ENCODE measurements around the gene AVL9. TPM values are rescaled to one million over a fixed set of nuclear protein-coding genes. Genes with fewer than 3 reads are reported as not detected.
A peak's percentile ranks its signal among the peaks of the same experiment; 100 is the strongest.

The AVL9 gene
- total RNA-seq, 2 experiments from 2014 or later, result 38.7 to 40.8 TPM

- POLR2A ChIA-PET, result interaction anchor here (0.9 to 1.0 kb wide), 3 partner anchors 60 to 72 kb away, joined by 3 to 4 read pairs (median 3); partner anchors contain the start of genes AVL9 and LSM5
- Mint-ChIP-seq H3K4me3 (no peak overlapping the region), H3K27ac (peak overlapping the region; percentile 49), H3K9me3 (no peaks in the 10 kb centered on the region), H3K27me3 (no peaks in the 10 kb centered on the region), H3K4me1 (peaks cover 16% of the 10 kb centered on the region), H3K36me3 (ENCODE audit: low read depth) (peaks cover 47% of the 10 kb centered on the region)
- DNase-seq, result no peak
- CTCF ChIA-PET, result interaction anchor here (0.7 to 1.6 kb wide), 3 partner anchors 13 to 70 kb away, joined by 4 to 7 read pairs (median 5); no protein-coding TSS in a partner anchor
Observed at GRCh38 chr7:32561613-32562012, 66.3 kb downstream of the AVL9 start.

DNA sequence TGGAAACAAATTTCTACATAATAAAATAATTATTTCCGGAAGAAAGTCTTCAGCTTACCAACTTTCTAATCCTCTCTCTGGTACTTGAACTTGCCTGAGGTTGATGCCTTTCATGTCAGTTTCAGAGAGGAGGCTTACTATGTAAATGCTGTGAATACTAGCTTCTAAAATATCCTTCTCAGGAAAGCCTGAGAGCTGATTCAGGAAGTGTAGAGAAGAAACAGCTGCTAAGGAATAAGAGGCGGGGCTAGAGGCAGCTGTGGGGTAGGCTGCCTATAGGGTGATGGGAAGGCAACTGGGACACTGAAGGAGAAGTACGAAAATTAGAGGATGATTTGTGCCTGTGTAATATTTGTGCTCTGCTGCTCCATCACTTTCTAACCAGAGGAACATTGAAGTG is 69.3 kb downstream of the AVL9 start:
- no peak for DNase-seq
- Mint-ChIP-seq H3K9me3 (no peaks in the 10 kb centered on the region), H3K36me3 (ENCODE audit: low read depth) (peaks cover 34% of the 10 kb centered on the region), H3K4me1 (peaks cover 16% of the 10 kb centered on the region), H3K27ac (no peak overlapping the region), H3K27me3 (no peaks in the 10 kb centered on the region), H3K4me3 (no peak overlapping the region)
- ChIA-PET CTCF (no interaction called here), POLR2A (no interaction called here)

GRCh38 chr7:32569388-32570289 is 74.3 kb downstream of the AVL9 start:
- POLR2A ChIA-PET, result no interaction called here
- DNase-seq, result no peak
- H3K9me3 Mint-ChIP-seq, result no peaks in the 10 kb centered on the region
- no peaks in the 10 kb centered on the region for H3K4me1 Mint-ChIP-seq
- no peaks in the 10 kb centered on the region for H3K27me3 Mint-ChIP-seq
- H3K4me3 Mint-ChIP-seq, result no peak overlapping the region
- no peak overlapping the region for H3K27ac Mint-ChIP-seq
- CTCF ChIA-PET, result no interaction called here
- peaks cover 30% of the 10 kb centered on the region for H3K36me3 Mint-ChIP-seq (ENCODE audit: low read depth)

- Mint-ChIP-seq H3K36me3 (ENCODE audit: low read depth) (peaks cover 52% of the 10 kb centered on the region), H3K4me1 (no peaks in the 10 kb centered on the region), H3K27ac (no peak overlapping the region), H3K9me3 (no peaks in the 10 kb centered on the region), H3K4me3 (no peak overlapping the region), H3K27me3 (no peaks in the 10 kb centered on the region)
- CTCF ChIA-PET, result no interaction called here
- POLR2A ChIA-PET, result no interaction called here
- no peak for DNase-seq
Observed at GRCh38 chr7:32573110-32573687, 77.9 kb downstream of the AVL9 start.

DNA sequence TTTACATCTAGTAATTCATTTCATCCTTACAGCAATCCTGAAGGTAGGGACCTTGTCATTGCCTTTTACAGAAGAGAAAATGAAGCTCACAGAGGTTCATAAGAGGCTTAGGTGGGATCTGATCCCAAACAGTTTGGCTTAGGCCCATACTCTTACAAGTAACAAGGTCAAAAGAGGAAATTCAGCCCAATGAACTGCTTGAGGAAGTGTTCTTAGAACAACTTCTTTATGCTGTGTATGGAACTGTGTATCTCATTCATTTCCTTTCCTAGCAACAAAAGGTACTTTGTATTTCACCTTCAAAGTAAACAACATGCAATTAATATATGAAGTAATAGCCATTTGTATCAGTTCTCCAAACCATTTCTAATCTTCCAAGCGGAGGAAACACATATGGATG is 79.3 kb downstream of the AVL9 start:
- ChIA-PET POLR2A (no interaction called here), CTCF (interaction anchor here (1.2 to 1.5 kb wide), 2 partner anchors 13 to 85 kb away, joined by 3 to 5 read pairs; partner anchors contain the start of gene LSM5)
- H3K36me3 Mint-ChIP-seq (ENCODE audit: low read depth), result peaks cover 54% of the 10 kb centered on the region
- no peak overlapping the region for H3K27ac Mint-ChIP-seq
- no peaks in the 10 kb centered on the region for H3K9me3 Mint-ChIP-seq
- no peak for DNase-seq
- peaks cover 1% of the 10 kb centered on the region for H3K4me1 Mint-ChIP-seq
- H3K4me3 Mint-ChIP-seq, result no peak overlapping the region
- H3K27me3 Mint-ChIP-seq, result no peaks in the 10 kb centered on the region

DNA sequence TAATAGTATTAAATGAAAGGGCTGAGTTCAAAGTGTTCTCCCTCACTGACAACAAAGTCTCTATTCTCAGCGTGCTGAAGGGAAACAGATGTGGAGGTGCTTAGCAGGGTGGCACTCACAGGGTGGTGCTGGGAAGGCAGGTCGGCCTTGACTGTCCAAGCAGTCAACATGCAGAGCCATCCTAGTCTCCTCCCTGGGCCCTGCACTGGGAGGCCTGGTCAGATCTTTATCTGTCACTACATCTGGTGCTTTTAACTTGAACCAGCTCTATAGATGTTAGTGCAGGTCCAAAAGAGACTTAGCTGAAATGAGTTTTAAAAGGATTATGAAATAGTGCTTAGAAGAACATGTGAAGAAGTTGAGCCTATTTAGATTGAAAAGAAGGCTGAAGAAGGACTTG is 82.1 kb downstream of the AVL9 start:
- H3K4me1 Mint-ChIP-seq, result peaks cover 3% of the 10 kb centered on the region
- H3K27ac Mint-ChIP-seq, result no peak overlapping the region
- no peaks in the 10 kb centered on the region for H3K9me3 Mint-ChIP-seq
- POLR2A ChIA-PET, result no interaction called here
- H3K36me3 Mint-ChIP-seq (ENCODE audit: low read depth), result peaks cover 61% of the 10 kb centered on the region
- no peaks in the 10 kb centered on the region for H3K27me3 Mint-ChIP-seq
- H3K4me3 Mint-ChIP-seq, result no peak overlapping the region
- CTCF ChIA-PET, result no interaction called here
- no peak for DNase-seq

GRCh38 chr7:32579776-32580175 is 84.5 kb downstream of the AVL9 start:
- Mint-ChIP-seq H3K27me3 (no peaks in the 10 kb centered on the region), H3K36me3 (ENCODE audit: low read depth) (peaks cover 60% of the 10 kb centered on the region), H3K9me3 (no peaks in the 10 kb centered on the region), H3K4me1 (peaks cover 12% of the 10 kb centered on the region), H3K4me3 (no peak overlapping the region), H3K27ac (no peak overlapping the region)
- no peak for DNase-seq
- POLR2A ChIA-PET, result no interaction called here
- CTCF ChIA-PET, result interaction anchor here (0.8 kb wide), 1 partner anchor 9 kb away, joined by 3 read pairs; no protein-coding TSS in a partner anchor

- Mint-ChIP-seq H3K4me1 (peaks cover 18% of the 10 kb centered on the region), H3K36me3 (ENCODE audit: low read depth) (peaks cover 65% of the 10 kb centered on the region), H3K9me3 (no peaks in the 10 kb centered on the region), H3K27me3 (no peaks in the 10 kb centered on the region), H3K4me3 (no peak overlapping the region), H3K27ac (no peak overlapping the region)
- no peak for DNase-seq
- POLR2A ChIA-PET, result no interaction called here
- CTCF ChIA-PET, result interaction anchor here (0.8 kb wide), 1 partner anchor 8 kb away, joined by 3 read pairs; no protein-coding TSS in a partner anchor
Observed at GRCh38 chr7:32580646-32581045, 85.4 kb downstream of the AVL9 start.

GRCh38 chr7:32582036-32582435 is 86.7 kb downstream of the AVL9 start:
- peaks cover 64% of the 10 kb centered on the region for H3K36me3 Mint-ChIP-seq (ENCODE audit: low read depth)
- peaks cover 23% of the 10 kb centered on the region for H3K4me1 Mint-ChIP-seq
- DNase-seq, result no peak
- H3K9me3 Mint-ChIP-seq, result no peaks in the 10 kb centered on the region
- H3K27me3 Mint-ChIP-seq, result no peaks in the 10 kb centered on the region
- no peak overlapping the region for H3K4me3 Mint-ChIP-seq
- CTCF ChIA-PET, result no interaction called here
- no peak overlapping the region for H3K27ac Mint-ChIP-seq
- POLR2A ChIA-PET, result no interaction called here

DNA sequence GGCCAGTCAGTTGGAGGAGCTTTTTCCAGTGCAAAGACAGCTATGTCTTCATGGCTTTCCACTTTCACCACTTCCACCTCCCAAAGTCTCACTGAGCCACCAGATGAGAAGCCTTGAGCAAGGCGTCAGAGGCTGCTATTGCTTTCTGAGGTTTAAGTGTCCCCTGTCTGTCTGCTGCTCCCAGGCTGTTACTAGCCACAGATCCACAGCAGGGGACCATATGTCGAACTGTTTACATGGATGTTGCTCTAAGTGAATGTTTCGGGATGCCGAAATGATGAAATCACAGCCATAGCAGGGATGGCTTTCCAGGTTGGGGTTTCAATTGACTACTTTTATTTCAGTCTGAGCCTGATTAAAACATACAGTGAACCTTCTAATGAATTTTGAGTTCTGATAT is 88.5 kb downstream of the AVL9 start:
- H3K4me3 Mint-ChIP-seq, result no peak overlapping the region
- no peak for DNase-seq
- ChIA-PET CTCF (no interaction called here), POLR2A (no interaction called here)
- H3K27me3 Mint-ChIP-seq, result no peaks in the 10 kb centered on the region
- H3K36me3 Mint-ChIP-seq (ENCODE audit: low read depth), result peaks cover 64% of the 10 kb centered on the region
- no peaks in the 10 kb centered on the region for H3K9me3 Mint-ChIP-seq
- peaks cover 39% of the 10 kb centered on the region for H3K4me1 Mint-ChIP-seq
- H3K27ac Mint-ChIP-seq, result no peak overlapping the region

DNA sequence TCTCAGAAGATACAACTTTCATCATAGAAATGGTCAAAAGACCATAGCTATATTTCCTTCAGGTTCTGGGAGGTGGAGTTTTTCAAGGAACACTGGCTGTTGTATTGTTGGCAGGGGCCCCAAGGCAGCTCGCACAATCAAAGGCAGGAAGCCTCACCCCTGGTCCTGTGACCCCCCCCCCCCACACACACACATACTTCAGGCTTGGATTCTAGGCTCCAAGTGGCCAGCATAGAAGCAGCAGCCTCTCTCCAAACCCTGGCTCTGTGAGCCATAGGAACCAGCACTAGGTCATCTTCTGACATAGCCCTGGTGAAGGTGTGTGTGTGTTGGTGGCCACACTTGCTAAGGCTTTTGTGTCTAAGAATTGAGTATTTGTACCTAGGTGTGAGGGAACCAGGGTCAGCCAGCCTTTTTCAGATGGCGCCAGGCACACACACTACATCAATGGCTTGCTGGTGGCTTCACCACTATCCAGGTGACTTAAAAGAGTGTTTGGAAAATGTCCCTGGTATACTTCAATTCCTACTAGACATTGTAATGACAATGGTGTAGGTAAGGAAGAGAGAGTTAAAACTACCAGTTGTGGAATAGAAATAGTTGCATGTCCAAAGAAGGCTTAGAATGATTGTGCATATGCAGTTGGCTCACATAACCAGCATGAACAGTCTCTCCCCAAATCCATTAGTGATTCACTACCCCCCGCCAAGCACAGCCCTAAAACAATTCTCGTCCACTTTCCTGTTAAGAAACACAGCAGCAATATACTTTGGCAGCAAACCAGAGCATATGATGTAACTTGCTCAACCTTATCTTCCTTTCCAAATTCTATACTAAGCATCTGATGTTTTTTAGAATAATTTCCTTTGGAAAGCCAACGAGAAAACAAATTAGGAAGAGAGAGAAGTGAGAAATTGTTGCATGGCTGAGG is 91.3 kb downstream of the AVL9 start:
- Mint-ChIP-seq H3K4me3 (no peak overlapping the region), H3K27me3 (no peaks in the 10 kb centered on the region), H3K27ac (no peak overlapping the region), H3K9me3 (no peaks in the 10 kb centered on the region), H3K4me1 (peaks cover 43% of the 10 kb centered on the region), H3K36me3 (ENCODE audit: low read depth) (peaks cover 50% of the 10 kb centered on the region)
- CTCF ChIA-PET, result no interaction called here
- no peak for DNase-seq
- POLR2A ChIA-PET, result interaction anchor here (1.4 kb wide), 1 partner anchor 91 kb away, joined by 3 read pairs; no protein-coding TSS in a partner anchor

GRCh38 chr7:32587411-32587948 is 92.2 kb downstream of the AVL9 start:
- H3K27ac Mint-ChIP-seq, result no peak overlapping the region
- ChIA-PET POLR2A (no interaction called here), CTCF (no interaction called here)
- peaks cover 44% of the 10 kb centered on the region for H3K36me3 Mint-ChIP-seq (ENCODE audit: low read depth)
- no peaks in the 10 kb centered on the region for H3K27me3 Mint-ChIP-seq
- peaks cover 43% of the 10 kb centered on the region for H3K4me1 Mint-ChIP-seq
- no peak overlapping the region for H3K4me3 Mint-ChIP-seq
- DNase-seq, result no peak
- no peaks in the 10 kb centered on the region for H3K9me3 Mint-ChIP-seq
